Type B pancreatic cell (in vitro differentiated cells): ENCODE data around the gene SDK1. TPM values are rescaled to one million over a fixed set of nuclear protein-coding genes. Genes with fewer than 3 reads are reported as not detected.

Experiments
- DNase-seq: peaks from one replicate; pipeline ENCODE4 v3.0.0; 2021; ENCODE audit warnings: mixed read lengths; ENCODE audit not compliant: unreplicated experiment; ENCODE audit errors: extremely low spot score
- H3K27ac Mint-ChIP-seq: 2 replicates; pipeline ENCODE4 v1.8.0; 2021; ENCODE audit warnings: mild to moderate bottlenecking, mixed read lengths
- H3K27me3 Mint-ChIP-seq: 2 replicates; pipeline ENCODE4 v1.8.0; 2021; ENCODE audit warnings: mixed read lengths
- H3K36me3 Mint-ChIP-seq: 2 replicates; pipeline ENCODE4 v1.8.0; 2021; ENCODE audit warnings: mixed read lengths
- H3K4me1 Mint-ChIP-seq: one replicate; pipeline ENCODE4 v1.8.0; 2021; ENCODE audit warnings: mixed read lengths; ENCODE audit not compliant: unreplicated experiment
- H3K4me3 Mint-ChIP-seq: 2 replicates; pipeline ENCODE4 v1.8.0; 2021; ENCODE audit warnings: mild to moderate bottlenecking, mixed read lengths
- H3K9me3 Mint-ChIP-seq: 2 replicates; pipeline ENCODE4 v1.8.0; 2021; ENCODE audit warnings: mixed read lengths
- CTCF ChIP-seq: fragments of 200-600 bp; sonication (generic); conservative IDR thresholded peaks from 2 replicates; pipeline ENCODE4 v1.5.0; 2021; ENCODE audit warnings: antibody characterized with exemption, mild to moderate bottlenecking
- total RNA-seq: library from RNA; stranded (reverse); gene quantifications from 2 replicates; pipeline ENCODE4 v1.2.1, GENCODE V29; 2021; ENCODE audit warnings: low replicate concordance

Gene SDK1
- total RNA-seq, 1 donor from 2014 or later, result 26.1 TPM

- Mint-ChIP-seq H3K27ac (peak overlapping the region; percentile 47), H3K4me1 (peaks cover 12% of the 10 kb centered on the region), H3K36me3 (no peaks in the 10 kb centered on the region), H3K9me3 (no peaks in the 10 kb centered on the region), H3K4me3 (no peak overlapping the region), H3K27me3 (peaks cover 30% of the 10 kb centered on the region)
- DNase-seq, result no peak
- no peak for TF ChIP-seq CTCF
These were observed 114.8 kb downstream of the SDK1 start for GRCh38 chr7:3415861-3416312.

GRCh38 chr7:3416453-3416852 is 115.4 kb downstream of the SDK1 start:
- no peak for TF ChIP-seq CTCF
- Mint-ChIP-seq H3K36me3 (no peaks in the 10 kb centered on the region), H3K4me3 (no peak overlapping the region), H3K27ac (no peak overlapping the region), H3K4me1 (peaks cover 12% of the 10 kb centered on the region), H3K27me3 (peaks cover 26% of the 10 kb centered on the region), H3K9me3 (no peaks in the 10 kb centered on the region)
- no peak for DNase-seq

- Mint-ChIP-seq H3K27ac (no peak overlapping the region), H3K4me1 (peaks cover under 1% of the 10 kb centered on the region), H3K9me3 (peaks cover 5% of the 10 kb centered on the region), H3K4me3 (no peak overlapping the region), H3K36me3 (no peaks in the 10 kb centered on the region), H3K27me3 (no peaks in the 10 kb centered on the region)
- TF ChIP-seq CTCF, result no peak
- DNase-seq, result no peak
These were observed 124.0 kb downstream of the SDK1 start for GRCh38 chr7:3425087-3425486.

GRCh38 chr7:3426064-3426463 is 125.0 kb downstream of the SDK1 start:
- no peak overlapping the region for H3K27ac Mint-ChIP-seq
- H3K9me3 Mint-ChIP-seq, result peaks cover 5% of the 10 kb centered on the region
- no peaks in the 10 kb centered on the region for H3K36me3 Mint-ChIP-seq
- TF ChIP-seq CTCF, result no peak
- H3K27me3 Mint-ChIP-seq, result no peaks in the 10 kb centered on the region
- H3K4me3 Mint-ChIP-seq, result no peak overlapping the region
- DNase-seq, result no peak
- H3K4me1 Mint-ChIP-seq, result peaks cover 5% of the 10 kb centered on the region

GRCh38 chr7:3427957-3428356 is 126.9 kb downstream of the SDK1 start:
- Mint-ChIP-seq H3K36me3 (no peaks in the 10 kb centered on the region), H3K27me3 (no peaks in the 10 kb centered on the region), H3K4me1 (peaks cover 10% of the 10 kb centered on the region), H3K4me3 (no peak overlapping the region), H3K9me3 (no peaks in the 10 kb centered on the region), H3K27ac (no peak overlapping the region)
- TF ChIP-seq CTCF, result no peak
- DNase-seq, result no peak

GRCh38 chr7:3429981-3430380 is 128.9 kb downstream of the SDK1 start:
- TF ChIP-seq CTCF, result no peak
- no peak overlapping the region for H3K27ac Mint-ChIP-seq
- H3K27me3 Mint-ChIP-seq, result no peaks in the 10 kb centered on the region
- H3K4me1 Mint-ChIP-seq, result peaks cover 10% of the 10 kb centered on the region
- no peak overlapping the region for H3K4me3 Mint-ChIP-seq
- H3K36me3 Mint-ChIP-seq, result no peaks in the 10 kb centered on the region
- no peak for DNase-seq
- H3K9me3 Mint-ChIP-seq, result no peaks in the 10 kb centered on the region
